ENCODE data around the gene HAP1. TPM values are rescaled to one million over a fixed set of nuclear protein-coding genes. Genes with fewer than 3 reads are reported as not detected.

HAP1 gene
- total RNA-seq, 1 donor from 2014 or later, result 0.11 TPM

GRCh38 chr17:41691031-41691777 lies 43.2 kb downstream of the HAP1 start:
- no peaks in the 10 kb centered on the region for H3K27me3 Mint-ChIP-seq
- H3K4me3 Mint-ChIP-seq, result peak overlapping the region; percentile 95
- intact Hi-C loops (cut with micrococcal nuclease), result no loop called here
- TF ChIP-seq, protein P1, sequence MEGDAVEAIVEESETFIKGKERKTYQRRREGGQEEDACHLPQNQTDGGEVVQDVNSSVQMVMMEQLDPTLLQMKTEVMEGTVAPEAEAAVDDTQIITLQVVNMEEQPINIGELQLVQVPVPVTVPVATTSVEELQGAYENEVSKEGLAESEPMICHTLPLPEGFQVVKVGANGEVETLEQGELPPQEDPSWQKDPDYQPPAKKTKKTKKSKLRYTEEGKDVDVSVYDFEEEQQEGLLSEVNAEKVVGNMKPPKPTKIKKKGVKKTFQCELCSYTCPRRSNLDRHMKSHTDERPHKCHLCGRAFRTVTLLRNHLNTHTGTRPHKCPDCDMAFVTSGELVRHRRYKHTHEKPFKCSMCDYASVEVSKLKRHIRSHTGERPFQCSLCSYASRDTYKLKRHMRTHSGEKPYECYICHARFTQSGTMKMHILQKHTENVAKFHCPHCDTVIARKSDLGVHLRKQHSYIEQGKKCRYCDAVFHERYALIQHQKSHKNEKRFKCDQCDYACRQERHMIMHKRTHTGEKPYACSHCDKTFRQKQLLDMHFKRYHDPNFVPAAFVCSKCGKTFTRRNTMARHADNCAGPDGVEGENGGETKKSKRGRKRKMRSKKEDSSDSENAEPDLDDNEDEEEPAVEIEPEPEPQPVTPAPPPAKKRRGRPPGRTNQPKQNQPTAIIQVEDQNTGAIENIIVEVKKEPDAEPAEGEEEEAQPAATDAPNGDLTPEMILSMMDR (IDR thresholded peaks at IDR 0.05), result no peak
- CTCF ChIA-PET, result interaction anchor here (0.7 to 5.5 kb wide), 5 partner anchors 13 to 43 kb away, joined by 3 to 72 read pairs (median 32); no protein-coding TSS in a partner anchor
- DNase-seq (no peak), ATAC-seq (ENCODE audit: low read depth) (no peak)
- peaks cover 48% of the 10 kb centered on the region for H3K4me1 Mint-ChIP-seq
- no peaks in the 10 kb centered on the region for H3K9me3 Mint-ChIP-seq
- peak overlapping the region; percentile 51 for H3K27ac Mint-ChIP-seq
- POLR2A ChIA-PET, result interaction anchor here (0.6 to 9.6 kb wide), 6 partner anchors 12 to 242 kb away, joined by 3 to 421 read pairs (median 20); no protein-coding TSS in a partner anchor
- peaks cover 65% of the 10 kb centered on the region for H3K36me3 Mint-ChIP-seq (ENCODE audit: low read depth)

GRCh38 chr17:41690497-41690896 lies 43.9 kb downstream of the HAP1 start:
- DNase-seq, result no peak
- ATAC-seq (ENCODE audit: low read depth), result no peak
- H3K27me3 Mint-ChIP-seq, result no peaks in the 10 kb centered on the region
- no peaks in the 10 kb centered on the region for H3K9me3 Mint-ChIP-seq
- ChIA-PET CTCF (interaction anchor here (0.7 to 5.5 kb wide), 6 partner anchors 12 to 1044 kb away, joined by 3 to 72 read pairs (median 20); no protein-coding TSS in a partner anchor), POLR2A (interaction anchor here (1.2 to 9.6 kb wide), 10 partner anchors 12 to 1043 kb away, joined by 3 to 421 read pairs (median 16); partner anchors contain the start of genes DNAJC7, FKBP10, P3H4 and SMARCE1)
- H3K4me1 Mint-ChIP-seq, result peaks cover 43% of the 10 kb centered on the region
- TF ChIP-seq, protein P1 (IDR thresholded peaks at IDR 0.05), result no peak
- H3K4me3 Mint-ChIP-seq, result peak overlapping the region; percentile 95
- H3K27ac Mint-ChIP-seq, result peak overlapping the region; percentile 99
- intact Hi-C loops (cut with micrococcal nuclease), result no loop called here
- H3K36me3 Mint-ChIP-seq (ENCODE audit: low read depth), result peaks cover 63% of the 10 kb centered on the region

DNA sequence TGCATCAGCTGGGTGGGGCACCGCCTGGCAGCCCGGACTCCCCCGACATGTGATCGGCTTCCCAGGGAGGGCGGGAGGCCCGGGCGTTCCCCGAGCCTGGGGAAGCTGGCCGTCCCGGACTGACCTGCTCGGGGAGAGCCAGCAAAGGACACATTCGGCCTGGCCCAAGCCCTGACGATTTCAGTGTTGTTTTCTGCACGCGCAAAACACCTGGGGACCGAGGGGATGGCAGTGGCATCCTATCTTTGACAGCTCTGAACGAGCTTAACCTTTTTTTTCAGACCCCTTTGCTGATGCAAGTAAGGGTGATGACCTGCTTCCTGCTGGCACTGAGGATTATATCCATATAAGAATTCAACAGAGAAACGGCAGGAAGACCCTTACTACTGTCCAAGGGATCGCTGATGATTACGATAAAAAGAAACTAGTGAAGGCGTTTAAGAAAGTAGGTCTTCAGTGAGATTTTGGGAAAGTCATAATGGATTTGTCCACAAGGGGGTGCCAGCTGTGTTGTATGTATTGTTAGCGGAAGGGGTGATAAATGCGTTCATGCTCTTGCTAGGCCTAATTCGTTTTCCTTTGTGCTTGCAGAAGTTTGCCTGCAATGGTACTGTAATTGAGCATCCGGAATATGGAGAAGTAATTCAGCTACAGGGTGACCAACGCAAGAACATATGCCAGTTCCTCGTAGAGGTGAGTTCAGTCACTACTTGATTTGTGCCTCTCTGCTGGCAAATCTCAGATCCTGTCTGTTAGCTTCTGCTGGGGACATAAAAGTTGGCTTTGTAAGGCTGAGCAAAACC lies 44.7 kb downstream of the HAP1 start:
- Mint-ChIP-seq H3K27ac (peak overlapping the region; percentile 99), H3K36me3 (ENCODE audit: low read depth) (peaks cover 59% of the 10 kb centered on the region), H3K4me3 (peak overlapping the region; percentile 95), H3K4me1 (peaks cover 43% of the 10 kb centered on the region), H3K27me3 (no peaks in the 10 kb centered on the region), H3K9me3 (no peaks in the 10 kb centered on the region)
- ChIA-PET CTCF (interaction anchor here (1.0 to 5.5 kb wide), 6 partner anchors 12 to 1043 kb away, joined by 3 to 72 read pairs (median 20); no protein-coding TSS in a partner anchor), POLR2A (interaction anchor here (0.5 to 9.6 kb wide), 54 partner anchors 11 to 1829 kb away, joined by 3 to 421 read pairs (median 5); partner anchors contain the start of genes ACLY, CNP, DNAJC7 and FKBP10)
- TF ChIP-seq, protein P1 (IDR thresholded peaks at IDR 0.05), result no peak
- DNase-seq (no peak), ATAC-seq (ENCODE audit: low read depth) (no peak)
- intact Hi-C loops (cut with micrococcal nuclease), result loop anchor here (1.0 to 5.0 kb wide), 4 partner anchors 98 to 1472 kb away; partner anchors contain the start of genes JUP and WIPF2

DNA sequence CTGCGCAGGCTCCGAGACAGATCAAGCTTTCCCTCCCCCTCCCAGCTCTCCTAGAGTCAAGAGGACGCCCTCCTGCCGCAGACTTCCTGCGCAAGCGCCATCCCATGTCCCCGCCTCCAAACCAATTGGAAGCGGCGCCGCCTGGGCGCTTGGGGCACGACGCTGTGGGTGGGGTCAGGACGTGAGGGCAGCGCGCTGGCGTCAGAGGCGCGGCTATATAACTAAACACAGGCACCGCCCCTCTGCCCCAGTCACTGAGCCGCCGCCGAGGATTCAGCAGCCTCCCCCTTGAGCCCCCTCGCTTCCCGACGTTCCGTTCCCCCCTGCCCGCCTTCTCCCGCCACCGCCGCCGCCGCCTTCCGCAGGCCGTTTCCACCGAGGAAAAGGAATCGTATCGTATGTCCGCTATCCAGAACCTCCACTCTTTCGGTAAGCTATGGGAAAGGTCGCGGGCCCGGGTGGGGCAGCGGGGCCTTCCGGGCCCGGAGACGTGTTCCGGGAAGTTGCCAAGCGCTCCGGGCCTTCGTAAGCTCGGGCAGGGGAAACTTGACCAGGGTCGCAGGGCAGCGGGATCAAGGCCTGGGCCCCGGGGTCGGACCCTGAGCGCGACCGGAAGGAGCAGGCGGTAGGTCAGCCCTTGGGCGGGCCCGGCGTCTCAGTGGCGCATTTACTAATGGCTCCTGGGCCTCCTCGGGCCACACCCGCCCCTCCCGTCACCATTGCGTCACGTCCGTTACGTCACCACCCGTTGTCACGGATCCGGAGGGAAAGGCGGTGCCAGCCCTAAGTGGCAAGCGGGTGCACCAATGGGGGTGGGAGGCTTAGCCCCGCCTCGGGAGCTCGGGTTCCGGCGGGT lies 45.6 kb downstream of the HAP1 start, which contains the start of gene EIF1:
Gene EIF1, plus strand, starts transcription at position 245 of the 856 bp plus-strand sequence. Its CDS starts 154 bp downstream, at position 399.
- peaks cover 53% of the 10 kb centered on the region for H3K36me3 Mint-ChIP-seq (ENCODE audit: low read depth)
- ATAC-seq (ENCODE audit: low read depth) (peak; percentile 78), DNase-seq (peak; percentile 100)
- ChIA-PET CTCF (interaction anchor here (0.6 to 5.5 kb wide), 7 partner anchors 11 to 1156 kb away, joined by 3 to 72 read pairs (median 9); no protein-coding TSS in a partner anchor), POLR2A (interaction anchor here (0.5 to 9.6 kb wide), 74 partner anchors 7 to 1828 kb away, joined by 3 to 421 read pairs (median 4); partner anchors contain the start of genes ACLY, CASC3, CCR7 and CNP)
- H3K4me3 Mint-ChIP-seq, result peak within 1 kb of the TSS; percentile 95
- peak within 1 kb of the TSS; percentile 99 for H3K27ac Mint-ChIP-seq
- TF ChIP-seq, protein P1 (IDR thresholded peaks at IDR 0.05), result no peak
- no peaks in the 10 kb centered on the region for H3K9me3 Mint-ChIP-seq
- intact Hi-C loops (cut with micrococcal nuclease), result loop anchor here (1.0 to 5.0 kb wide), 7 partner anchors 13 to 1472 kb away; partner anchors contain the start of genes JUP and WIPF2
- peaks cover 39% of the 10 kb centered on the region for H3K4me1 Mint-ChIP-seq
- no peaks in the 10 kb centered on the region for H3K27me3 Mint-ChIP-seq
